ENCODE results near the gene SLC11A1. TPM values are rescaled to one million over a fixed set of nuclear protein-coding genes. Genes with fewer than 3 reads are reported as not detected.

Gene SLC11A1
- polyA plus RNA-seq, 3 donors: 184 to 2,019 (median 352) TPM

GRCh38 chr2:218395090-218395444, 13.0 kb downstream of the SLC11A1 start:
- peaks cover 47 to 54% of the 10 kb centered on the region in 2 donors for H3K36me3 Mint-ChIP-seq
- 60% methylated on average over 2 of the region's 6 CpGs for WGBS (ENCODE audit: insufficient coverage)
- Histone ChIP-seq H3K9ac (ENCODE audit: insufficient read depth, low read length, poor library complexity, severe bottlenecking) (no peak overlapping the region), H3K4me3 (replicated peaks in 1 of 3; ENCODE audit: low read depth in 2 of 3, low read length in 3 of 3) (peak overlapping the region in 1 of 3 experiments; percentile 92), H3K79me2 (ENCODE audit: insufficient read depth, low read length) (peaks cover 52% of the 10 kb centered on the region), H3K27me3 (ENCODE audit: control insufficient read depth in 2 of 2, insufficient read depth in 2 of 2, low read length in 2 of 2) (no peaks in the 10 kb centered on the region), H3K4me2 (replicated peaks; ENCODE audit: extremely low read depth, low read length, poor library complexity, severe bottlenecking) (peak overlapping the region; percentile 96), H3K9me3 (replicated peaks in 1 of 2; ENCODE audit: control insufficient read depth in 1 of 2, insufficient read depth in 1 of 2, low read length in 2 of 2) (no peaks in the 10 kb centered on the region), H4K20me1 (ENCODE audit: insufficient read depth, low read length) (peaks cover 57% of the 10 kb centered on the region), H3K36me3 (replicated peaks in 1 of 2; ENCODE audit: control insufficient read depth in 1 of 2, insufficient read depth in 2 of 2, low read length in 2 of 2) (peaks cover 49 to 51% of the 10 kb centered on the region in 2 donors), H2AFZ (ENCODE audit: insufficient read depth, low read depth, low read length, poor library complexity, severe bottlenecking) (no peak overlapping the region), H3K4me1 (ENCODE audit: control insufficient read depth in 1 of 2, insufficient read depth in 2 of 2, low read length in 2 of 2) (peaks cover 68 to 91% of the 10 kb centered on the region in 2 donors), H3K27ac (ENCODE audit: low read depth in 1 of 2, low read length in 2 of 2) (peak overlapping the region; percentile 90 to 91)
- DNase-seq: no peak
- peaks cover 0 to 5% (median 0%) of the 10 kb centered on the region in 7 donors for H3K9me3 Mint-ChIP-seq
- peak overlapping the region in 1 of 2 donors; percentile 27 for H3K4me3 Mint-ChIP-seq
- peaks cover 0 to 7% (median 0%) of the 10 kb centered on the region in 3 donors for H3K27me3 Mint-ChIP-seq (ENCODE audit: low read depth in 3 of 3)
- H3K27ac Mint-ChIP-seq: peak overlapping the region; percentile 86 to 97 (median 91)
- intact Hi-C loops (cut with micrococcal nuclease): loop anchor here (5.0 to 10.0 kb wide), 6 partner anchors 33 to 178 kb away; partner anchors contain the start of genes AAMP (in 2 of the 2), PNKD (in 2 of the 2), ARPC2 (in 1 of the 2) and CATIP (in 1 of the 2)
- H3K4me1 Mint-ChIP-seq: peaks cover 66% of the 10 kb centered on the region
- no peak for TF ChIP-seq CTCF (IDR thresholded peaks at IDR 0.05)

- Histone ChIP-seq H3K27ac (ENCODE audit: low read depth in 1 of 2, low read length in 2 of 2) (peak overlapping the region; percentile 90 to 91), H4K20me1 (ENCODE audit: insufficient read depth, low read length) (peaks cover 54% of the 10 kb centered on the region), H3K36me3 (replicated peaks in 1 of 2; ENCODE audit: control insufficient read depth in 1 of 2, insufficient read depth in 2 of 2, low read length in 2 of 2) (peaks cover 45 to 48% of the 10 kb centered on the region in 2 donors), H2AFZ (ENCODE audit: insufficient read depth, low read depth, low read length, poor library complexity, severe bottlenecking) (no peak overlapping the region), H3K4me2 (replicated peaks; ENCODE audit: extremely low read depth, low read length, poor library complexity, severe bottlenecking) (peak overlapping the region; percentile 96), H3K4me3 (replicated peaks in 1 of 3; ENCODE audit: low read depth in 2 of 3, low read length in 3 of 3) (peak overlapping the region in 1 of 3 experiments; percentile 92), H3K27me3 (ENCODE audit: control insufficient read depth in 2 of 2, insufficient read depth in 2 of 2, low read length in 2 of 2) (no peaks in the 10 kb centered on the region), H3K9me3 (replicated peaks in 1 of 2; ENCODE audit: control insufficient read depth in 1 of 2, insufficient read depth in 1 of 2, low read length in 2 of 2) (no peaks in the 10 kb centered on the region), H3K9ac (ENCODE audit: insufficient read depth, low read length, poor library complexity, severe bottlenecking) (peak overlapping the region; percentile 36), H3K79me2 (ENCODE audit: insufficient read depth, low read length) (peaks cover 52% of the 10 kb centered on the region), H3K4me1 (ENCODE audit: control insufficient read depth in 1 of 2, insufficient read depth in 2 of 2, low read length in 2 of 2) (peaks cover 65 to 87% of the 10 kb centered on the region in 2 donors)
- Mint-ChIP-seq H3K4me1 (peaks cover 63% of the 10 kb centered on the region), H3K36me3 (peaks cover 44 to 51% of the 10 kb centered on the region in 2 donors), H3K27ac (peak overlapping the region; percentile 90 to 97 (median 94)), H3K9me3 (peaks cover 0 to 5% (median 0%) of the 10 kb centered on the region in 7 donors), H3K27me3 (ENCODE audit: low read depth in 3 of 3) (peaks cover 0 to 7% (median 0%) of the 10 kb centered on the region in 3 donors), H3K4me3 (peak overlapping the region; percentile 76 to 78)
- intact Hi-C loops (cut with micrococcal nuclease): loop anchor here (5.0 to 10.0 kb wide), 6 partner anchors 33 to 178 kb away; partner anchors contain the start of genes AAMP (in 2 of the 2), PNKD (in 2 of the 2), ARPC2 (in 1 of the 2) and CATIP (in 1 of the 2)
- WGBS (ENCODE audit: insufficient coverage): 49% methylated on average over 15 of the region's 16 CpGs
- TF ChIP-seq CTCF (IDR thresholded peaks at IDR 0.05): no peak
- DNase-seq: no peak
Observed at GRCh38 chr2:218395456-218395825, 13.4 kb downstream of the SLC11A1 start.

Data from CD14-positive monocyte (primary cell).